HG02884 (cell line): ENCODE measurements around the gene HLA-DPB1.

Experiments
- ATAC-seq: cut with Tn5 transposase; IDR thresholded peaks from one replicate; pipeline ENCODE4 v1.9.1; 2021; ENCODE audit warnings: mild to moderate bottlenecking, moderate library complexity; ENCODE audit not compliant: unreplicated experiment

Gene HLA-DPB1

GRCh38 chr6:33128318-33128717 is 52.5 kb downstream of the HLA-DPB1 start:
- ATAC-seq = no peak

- ATAC-seq = no peak
Observed at GRCh38 chr6:33132081-33132524, 56.3 kb downstream of the HLA-DPB1 start.

GRCh38 chr6:33136310-33136900 is 60.6 kb downstream of the HLA-DPB1 start:
- no peak for ATAC-seq
